ENCODE measurements around the gene SRP68.

Gene SRP68

GRCh38 chr17:76072148-76072858 is at the start of gene SRP68:
Gene SRP68 (minus strand): TSS chr17:76072517. CDS start chr17:76072491, 26 bp downstream.
- peak within 1 kb of the TSS; percentile 61 for H3K4me3 ChIP-seq (replicated peaks; ENCODE audit: low read depth, low read length)
- DNase-seq (ENCODE audit: extremely low read depth, low read depth): peak; percentile 66
- TF ChIP-seq CTCF (IDR thresholded peaks at IDR 0.05; ENCODE audit: low read depth, low read length, missing control alignments): no peak

DNA sequence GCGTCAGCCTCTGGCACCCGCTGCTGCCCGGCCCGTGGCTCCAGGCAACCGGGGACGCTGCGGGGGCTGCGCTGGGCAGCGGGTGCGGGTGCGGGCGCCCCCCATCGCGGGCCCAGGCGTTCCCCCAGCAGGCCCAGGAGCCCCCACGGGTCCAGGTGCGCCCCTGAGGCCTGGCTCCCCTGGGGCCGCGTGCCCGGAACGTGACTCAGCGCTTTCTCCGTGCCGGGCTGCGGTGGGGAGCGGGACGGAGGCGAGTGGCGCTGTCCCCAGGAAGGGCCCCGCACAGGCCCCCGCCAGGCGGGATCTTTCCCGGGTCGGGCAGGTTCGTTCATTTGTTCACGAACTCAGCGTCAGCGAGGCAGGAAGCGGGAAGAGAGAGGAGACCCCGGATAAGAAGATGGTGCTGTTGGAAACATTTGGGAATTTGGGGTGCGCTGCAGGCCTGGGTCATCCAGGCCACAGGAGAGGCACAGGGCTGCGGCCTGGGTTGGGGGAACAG is 49.7 kb upstream of the SRP68 start:
- no peak for DNase-seq (ENCODE audit: extremely low read depth, low read depth)
- TF ChIP-seq CTCF (IDR thresholded peaks at IDR 0.05; ENCODE audit: low read depth, low read length, missing control alignments): no peak
- H3K4me3 ChIP-seq (replicated peaks; ENCODE audit: low read depth, low read length): no peak overlapping the region

DNA sequence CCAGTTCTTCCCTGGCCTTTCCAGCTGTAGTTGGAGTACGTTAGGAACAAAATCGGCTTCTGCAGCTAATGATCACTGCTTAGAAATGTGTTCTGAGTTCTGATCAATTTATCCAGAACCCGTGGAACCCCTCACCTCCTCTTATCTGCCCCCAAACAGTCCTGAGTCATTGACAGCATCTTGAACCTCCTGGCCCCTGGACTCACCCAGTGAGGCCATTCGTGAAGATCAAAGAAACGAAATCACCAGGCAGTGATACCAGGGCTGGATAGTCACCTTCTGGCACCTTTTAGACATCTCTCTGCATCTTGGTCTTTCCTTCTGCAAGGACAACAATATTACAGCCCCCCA is 48.3 kb upstream of the SRP68 start:
- no peak overlapping the region for H3K4me3 ChIP-seq (replicated peaks; ENCODE audit: low read depth, low read length)
- no peak for DNase-seq (ENCODE audit: extremely low read depth, low read depth)
- TF ChIP-seq CTCF (IDR thresholded peaks at IDR 0.05; ENCODE audit: low read depth, low read length, missing control alignments): no peak

GRCh38 chr17:76119409-76120371 is 47.4 kb upstream of the SRP68 start:
- no peak for DNase-seq (ENCODE audit: extremely low read depth, low read depth)
- H3K4me3 ChIP-seq (replicated peaks; ENCODE audit: low read depth, low read length): no peak overlapping the region
- TF ChIP-seq CTCF (IDR thresholded peaks at IDR 0.05; ENCODE audit: low read depth, low read length, missing control alignments): no peak

DNA sequence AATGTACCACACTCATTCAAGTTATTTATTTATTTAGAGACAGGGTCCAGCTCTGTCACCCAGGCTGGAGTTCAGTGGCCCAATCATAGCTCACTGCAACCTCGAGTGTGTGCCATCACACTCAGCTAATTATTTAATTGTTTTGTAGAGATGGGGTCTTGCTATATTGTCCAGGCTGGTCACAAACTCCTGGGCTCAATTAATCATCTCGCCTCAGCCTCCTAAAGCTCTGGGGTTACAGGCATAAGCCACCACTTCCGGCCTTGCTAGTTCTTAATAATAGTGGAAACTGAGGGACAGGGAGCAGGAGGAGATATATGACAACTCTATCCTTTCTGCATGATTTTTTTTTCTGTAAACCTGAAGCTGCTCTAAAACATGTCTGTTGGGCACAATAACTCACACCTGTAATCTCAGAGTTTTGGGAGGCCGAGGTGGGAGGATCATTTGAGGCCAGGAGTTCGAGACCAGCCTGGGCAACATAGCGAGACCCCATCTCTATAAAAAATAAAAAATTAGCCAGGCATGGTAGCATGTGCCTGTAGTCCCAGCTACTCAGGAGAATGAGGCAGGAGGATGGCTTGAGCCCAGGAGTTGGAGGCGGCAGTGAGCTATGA is 42.9 kb upstream of the SRP68 start:
- no peak overlapping the region for H3K4me3 ChIP-seq (replicated peaks; ENCODE audit: low read depth, low read length)
- DNase-seq (ENCODE audit: extremely low read depth, low read depth): no peak
- TF ChIP-seq CTCF (IDR thresholded peaks at IDR 0.05; ENCODE audit: low read depth, low read length, missing control alignments): no peak

DNA sequence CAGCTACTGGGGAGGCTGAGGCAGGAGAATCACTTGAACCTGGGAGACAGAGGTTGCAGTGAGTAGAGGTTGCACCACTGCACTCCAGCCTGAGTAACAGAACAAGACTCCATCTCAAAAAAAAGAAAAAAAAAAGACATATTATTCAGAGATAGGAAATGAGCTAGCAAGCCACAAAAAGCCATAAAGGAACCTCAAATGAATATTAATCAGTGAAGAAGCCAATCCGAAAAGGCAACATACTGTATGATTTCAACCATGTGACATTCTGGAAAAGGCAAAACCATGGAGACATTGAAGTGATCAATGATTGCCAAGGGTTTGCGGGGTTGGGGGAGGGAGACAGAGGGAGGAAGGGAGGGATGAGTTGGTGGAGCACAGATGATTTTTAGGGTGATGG is 39.6 kb upstream of the SRP68 start:
- no peak overlapping the region for H3K4me3 ChIP-seq (replicated peaks; ENCODE audit: low read depth, low read length)
- no peak for TF ChIP-seq CTCF (IDR thresholded peaks at IDR 0.05; ENCODE audit: low read depth, low read length, missing control alignments)
- no peak for DNase-seq (ENCODE audit: extremely low read depth, low read depth)
